ENCODE measurements around the gene LURAP1L.

Gene LURAP1L

DNA sequence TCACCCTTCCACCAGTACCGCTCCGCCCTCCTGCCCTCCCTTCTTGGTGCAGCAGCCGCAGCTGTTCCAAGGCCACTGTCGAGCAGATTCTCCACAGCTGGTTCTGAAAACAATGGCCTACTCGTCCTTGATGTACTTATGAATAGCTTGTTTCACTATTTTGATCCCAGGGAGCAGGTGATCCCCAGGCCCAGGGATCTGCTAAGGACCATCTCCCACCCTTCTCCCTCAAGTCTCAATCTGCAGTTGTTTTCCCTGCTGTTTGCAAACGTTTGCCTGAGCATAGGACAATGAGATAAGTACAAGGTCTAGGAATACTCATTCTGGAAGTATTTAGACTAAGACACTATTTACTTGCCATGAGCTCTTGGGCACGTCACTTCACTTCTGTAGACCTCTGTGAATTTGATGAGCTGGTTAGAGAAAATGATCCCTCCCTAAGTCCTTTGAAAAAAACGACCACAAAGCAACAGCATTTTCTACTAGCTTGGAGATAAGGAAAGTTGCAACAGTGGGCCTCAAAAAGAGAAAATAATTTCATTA lies 1.8 kb downstream of the LURAP1L start:
- DNase-seq (ENCODE audit: low read depth in 1 of 2, low spot score in 1 of 2), result no peak

DNA sequence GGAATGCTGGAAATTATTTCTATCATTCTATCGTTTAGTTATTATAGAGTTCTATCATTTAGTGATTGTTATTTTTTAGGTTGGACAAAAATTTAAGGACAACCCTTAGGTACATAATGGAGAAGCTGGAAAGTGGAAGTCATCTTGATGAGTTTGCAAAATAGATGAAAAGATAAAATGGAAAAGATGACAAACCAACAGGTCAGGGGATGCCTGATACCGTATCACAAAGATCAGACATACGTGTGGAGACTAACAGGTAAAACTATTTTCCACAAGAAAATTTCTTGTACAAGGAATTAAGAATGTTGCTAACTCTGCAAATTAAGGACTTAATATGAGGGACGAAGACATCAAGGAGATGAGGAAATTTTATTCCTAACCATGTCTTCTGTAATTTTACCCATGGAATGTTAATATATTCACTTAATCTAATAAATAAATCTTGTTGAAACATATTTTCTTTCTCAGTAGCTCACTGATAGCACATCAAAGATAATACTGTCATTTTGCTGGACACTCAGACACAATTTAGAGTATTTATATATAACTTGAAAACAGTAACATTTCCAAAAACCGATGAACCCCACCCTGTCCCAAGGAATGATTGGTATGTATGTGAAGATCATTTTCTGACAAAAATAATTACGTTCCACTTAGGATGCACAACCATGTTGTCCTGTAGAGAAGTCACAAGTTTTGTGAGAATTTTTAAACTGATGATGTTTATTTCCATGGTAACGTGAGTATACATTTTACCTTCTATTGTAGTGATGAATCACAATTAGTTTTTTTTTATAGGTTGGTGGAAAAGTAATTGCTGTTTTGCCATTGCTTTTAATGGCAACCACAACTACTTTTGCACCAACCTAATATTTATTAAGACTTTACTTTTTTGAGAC lies 2.6 kb downstream of the LURAP1L start:
- no peak for DNase-seq (ENCODE audit: low read depth in 1 of 2, low spot score in 1 of 2)

DNA sequence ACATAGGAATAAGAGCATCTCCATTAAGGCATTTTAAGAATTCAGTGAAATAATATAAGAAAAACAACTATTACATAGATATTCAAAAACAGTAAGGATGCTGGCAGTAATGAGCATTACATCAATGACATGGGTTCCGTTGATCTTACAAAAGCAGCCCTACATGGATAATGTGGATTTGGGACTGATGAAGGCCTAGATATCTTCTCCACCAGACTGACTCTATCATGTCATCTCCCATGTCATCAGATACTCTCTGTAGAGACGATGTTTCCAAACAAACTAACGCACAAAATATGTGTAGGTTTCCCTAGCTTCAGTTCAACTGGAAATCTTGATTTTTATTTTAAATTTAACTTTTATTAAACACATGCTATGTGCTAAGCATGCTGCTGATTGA lies 3.6 kb downstream of the LURAP1L start:
- no peak for DNase-seq (ENCODE audit: low read depth in 1 of 2, low spot score in 1 of 2)

DNA sequence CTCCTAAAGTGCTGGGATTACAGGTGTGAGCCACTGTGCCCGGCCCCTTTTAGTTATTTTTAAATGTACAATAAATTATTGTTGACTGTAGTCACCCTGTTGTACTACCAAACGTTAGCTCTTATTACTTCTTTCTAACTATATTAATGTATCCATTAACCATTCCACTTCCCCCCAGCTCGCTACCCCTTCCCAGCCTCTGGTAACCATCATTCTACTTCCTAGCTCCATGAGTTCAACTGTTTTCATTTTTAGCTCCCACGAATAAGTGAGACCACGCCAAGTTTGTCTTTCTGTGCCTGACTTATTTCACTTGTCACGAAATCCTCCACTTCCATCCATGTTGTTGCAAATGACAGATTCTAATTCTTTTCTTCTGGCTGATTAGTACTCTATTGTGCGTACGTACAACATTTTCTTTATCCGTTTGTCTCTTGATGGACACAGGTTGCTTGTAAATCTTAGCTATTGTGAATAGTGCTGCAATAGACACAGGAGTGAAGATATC lies 6.5 kb downstream of the LURAP1L start:
- DNase-seq (ENCODE audit: low read depth in 1 of 2, low spot score in 1 of 2), result no peak

DNA sequence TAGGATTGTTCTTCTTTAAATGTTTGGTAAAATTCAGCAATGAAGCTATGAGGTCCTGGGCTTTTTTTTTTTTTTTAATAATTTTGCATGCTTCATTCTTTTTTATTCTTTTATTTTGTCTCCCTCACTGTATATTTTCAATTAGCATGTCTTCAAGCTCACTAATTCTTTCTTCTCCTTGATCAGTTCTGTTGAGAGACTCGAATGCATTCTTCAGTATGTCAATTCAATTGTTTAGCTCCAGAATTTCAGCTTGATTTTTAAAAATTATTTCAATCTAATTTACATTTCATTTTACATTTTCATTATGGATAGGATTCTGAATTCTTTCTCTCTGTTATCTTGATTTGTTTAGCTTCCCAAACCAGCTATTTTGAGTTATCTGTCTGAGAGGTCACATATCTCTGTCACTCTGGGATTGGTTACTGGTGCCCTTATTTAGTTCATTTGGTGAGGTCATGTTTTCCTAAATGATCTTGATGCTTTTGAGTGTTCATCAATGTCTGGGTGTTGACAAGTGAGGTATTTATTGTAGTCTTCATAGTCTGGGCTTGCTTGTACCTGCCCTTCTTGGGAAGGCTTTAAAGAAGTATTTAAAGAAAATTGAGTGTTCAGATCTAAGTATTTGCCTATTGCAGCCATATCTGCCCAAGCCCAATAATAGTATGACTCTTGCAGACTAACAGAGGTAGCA lies 9.1 kb downstream of the LURAP1L start:
- DNase-seq (ENCODE audit: low read depth in 1 of 2, low spot score in 1 of 2), result no peak

DNA sequence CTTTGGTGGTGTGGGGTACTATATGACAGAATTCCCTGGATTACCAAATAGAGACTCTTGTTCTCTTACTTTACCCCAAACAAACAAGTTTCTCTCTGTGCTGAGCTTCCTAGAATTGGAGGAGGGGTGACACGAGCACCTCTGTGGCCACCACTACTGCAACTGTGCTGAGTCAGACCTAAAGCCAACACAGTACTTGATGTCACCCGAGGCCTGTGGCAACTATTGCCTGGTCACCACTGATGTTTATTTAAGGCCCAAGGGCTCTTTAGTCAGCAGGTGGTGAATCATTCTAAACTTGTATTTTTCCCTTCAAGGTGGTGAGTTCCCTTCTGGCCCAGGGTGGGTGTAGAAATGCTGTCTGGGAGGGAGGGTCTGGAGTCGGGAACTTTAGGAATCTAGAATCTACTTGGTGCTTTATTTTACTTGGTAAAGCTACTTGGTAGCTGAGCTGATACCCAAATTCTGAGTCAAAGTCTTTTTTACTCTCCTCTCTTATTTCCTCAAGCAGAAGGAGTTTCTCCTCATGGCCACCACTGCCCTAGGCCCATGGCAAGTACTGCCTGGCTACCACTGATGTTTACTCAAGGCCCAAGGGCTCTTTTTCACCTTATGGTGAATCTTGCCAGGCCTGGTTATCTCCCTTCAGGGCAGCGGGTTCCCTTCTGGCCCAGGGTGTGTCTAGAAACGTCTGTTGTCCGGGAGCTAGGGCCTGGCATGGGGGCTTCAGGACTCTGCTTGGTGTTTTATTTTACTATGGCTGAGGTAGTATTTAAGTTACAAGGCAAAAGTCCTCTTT lies 9.8 kb downstream of the LURAP1L start:
- no peak for DNase-seq (ENCODE audit: low read depth in 1 of 2, low spot score in 1 of 2)

DNA sequence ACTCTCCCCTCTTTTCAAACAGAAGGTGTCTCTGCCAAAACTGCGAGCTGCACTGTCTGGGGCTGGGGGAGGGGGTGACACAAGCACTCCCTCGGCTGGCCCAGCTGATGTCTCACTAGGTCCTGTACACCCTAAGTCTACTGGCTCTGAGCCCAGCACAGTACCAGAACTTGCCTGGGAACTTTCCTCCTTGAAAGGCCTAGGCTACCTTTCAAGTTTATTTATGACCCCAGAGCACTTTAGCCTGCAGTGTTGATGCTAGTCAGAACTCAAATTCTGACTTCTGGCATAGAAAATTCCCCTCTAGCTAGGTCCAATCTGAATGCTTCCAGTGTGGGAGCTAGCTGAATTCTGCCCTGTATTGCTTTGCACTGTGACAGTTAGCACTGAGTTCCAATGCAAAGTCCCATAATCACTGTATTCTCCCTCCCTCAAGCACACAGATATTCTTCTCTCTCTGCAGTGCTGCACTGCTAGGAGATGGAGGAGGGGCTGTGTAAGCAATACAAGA lies 10.5 kb downstream of the LURAP1L start:
- DNase-seq (ENCODE audit: low read depth in 1 of 2, low spot score in 1 of 2), result no peak

DNA sequence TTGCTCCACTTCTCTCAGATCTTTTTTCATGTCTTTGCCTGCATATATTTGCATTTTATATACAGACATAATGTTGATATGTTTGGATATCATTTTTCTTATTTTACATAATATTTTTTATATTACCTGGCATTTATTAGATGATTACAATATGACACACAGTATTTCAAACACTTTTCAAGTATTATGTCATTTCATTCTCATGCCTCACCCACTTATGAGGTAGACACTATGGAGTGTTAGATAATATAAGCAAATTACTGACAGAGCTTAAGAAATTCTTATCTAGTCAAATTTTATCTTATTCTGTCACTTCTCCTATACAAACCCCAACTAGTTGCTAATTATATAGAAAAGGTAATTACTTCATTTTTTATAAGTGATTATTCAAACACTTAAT lies 11.1 kb downstream of the LURAP1L start:
- no peak for DNase-seq (ENCODE audit: low read depth in 1 of 2, low spot score in 1 of 2)

DNA sequence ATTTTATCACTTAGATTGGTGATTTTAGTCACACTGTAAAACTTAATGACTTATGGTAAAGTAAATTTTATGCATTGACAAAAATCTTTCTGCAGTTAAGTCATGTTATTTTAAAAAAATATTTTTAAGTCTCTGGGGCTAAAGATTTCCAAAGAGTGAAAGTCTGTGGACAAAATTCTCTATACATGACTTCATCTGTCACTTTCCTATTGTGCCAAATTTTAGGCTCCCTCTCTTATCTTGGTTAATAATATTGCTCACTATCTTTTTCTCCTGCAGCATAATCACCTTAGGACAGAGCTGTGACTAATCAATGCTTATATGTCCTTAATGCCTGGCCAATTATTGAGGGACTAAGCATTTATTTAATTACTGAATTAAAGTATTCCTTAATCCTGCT lies 15.2 kb downstream of the LURAP1L start:
- no peak for DNase-seq (ENCODE audit: low read depth in 1 of 2, low spot score in 1 of 2)

DNA sequence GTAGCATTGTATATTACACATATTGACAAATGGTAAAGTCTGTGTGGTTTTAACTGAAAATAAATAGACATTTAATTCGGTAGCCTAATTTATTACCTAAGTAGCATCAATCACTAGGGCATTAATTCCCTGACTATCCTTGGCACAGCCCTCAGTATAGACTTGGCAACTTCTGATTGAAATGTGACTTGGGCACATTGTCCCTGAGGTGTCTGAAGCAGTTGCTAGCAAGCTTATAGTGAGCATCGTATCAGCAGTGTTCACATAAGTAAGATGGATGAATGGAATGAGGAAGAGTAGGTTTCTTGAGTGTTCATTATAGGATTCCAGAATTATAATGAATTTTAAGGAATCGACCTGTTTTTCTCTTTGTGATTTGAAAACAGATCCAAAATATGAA lies 16.1 kb downstream of the LURAP1L start:
- DNase-seq (ENCODE audit: low read depth in 1 of 2, low spot score in 1 of 2), result no peak

DNA sequence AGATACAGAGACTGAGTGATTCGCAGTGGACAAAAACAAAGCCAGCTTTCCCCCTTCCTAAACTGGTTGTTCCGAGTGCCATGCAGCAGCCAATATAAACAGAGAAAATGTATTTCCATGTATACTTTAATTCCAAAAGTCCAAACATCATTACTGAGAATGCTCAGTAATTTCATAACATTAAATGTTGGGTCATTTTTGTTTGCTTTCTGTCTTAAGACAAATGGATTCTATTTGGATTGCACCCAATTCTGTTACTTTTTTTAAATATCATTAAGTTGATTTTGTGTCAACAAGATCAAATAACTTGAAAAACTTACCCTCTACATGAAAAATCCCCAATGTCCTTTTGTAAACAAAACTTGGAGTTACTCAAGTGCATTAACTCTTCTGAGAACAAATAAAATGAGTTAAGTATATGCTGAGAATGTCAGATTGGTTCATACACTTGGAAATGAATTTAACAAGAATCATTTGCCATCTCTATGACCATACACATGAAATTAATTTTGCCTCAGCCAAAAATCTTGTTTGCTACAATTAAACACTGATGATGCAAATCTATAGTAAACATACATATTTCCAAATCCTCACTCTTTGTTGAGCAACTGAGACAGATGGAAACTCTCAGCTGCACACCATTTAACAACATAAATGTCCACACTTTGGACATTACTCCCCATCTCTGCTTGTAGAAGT lies 19.4 kb downstream of the LURAP1L start:
- no peak for DNase-seq (ENCODE audit: low read depth in 1 of 2, low spot score in 1 of 2)

DNA sequence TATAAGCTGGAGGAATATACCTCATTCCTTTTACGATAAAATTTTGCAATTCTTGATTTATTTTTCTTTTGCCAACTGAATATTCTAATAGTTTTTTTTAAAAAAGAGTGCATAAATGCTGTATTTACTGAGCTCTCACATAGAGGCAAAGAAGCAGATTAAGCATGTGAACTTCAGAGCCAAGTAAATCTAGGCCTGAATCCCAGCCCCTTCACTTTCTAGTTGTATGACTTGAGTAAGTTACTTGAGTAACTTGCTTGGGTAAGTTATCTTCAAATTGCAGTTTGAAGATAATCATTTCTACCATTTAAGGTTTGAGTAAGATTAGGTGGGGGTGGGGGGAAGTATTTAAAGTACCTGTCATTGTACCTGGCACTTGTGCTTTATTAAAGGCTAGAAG lies 21.8 kb downstream of the LURAP1L start:
- DNase-seq (ENCODE audit: low read depth in 1 of 2, low spot score in 1 of 2), result no peak

DNA sequence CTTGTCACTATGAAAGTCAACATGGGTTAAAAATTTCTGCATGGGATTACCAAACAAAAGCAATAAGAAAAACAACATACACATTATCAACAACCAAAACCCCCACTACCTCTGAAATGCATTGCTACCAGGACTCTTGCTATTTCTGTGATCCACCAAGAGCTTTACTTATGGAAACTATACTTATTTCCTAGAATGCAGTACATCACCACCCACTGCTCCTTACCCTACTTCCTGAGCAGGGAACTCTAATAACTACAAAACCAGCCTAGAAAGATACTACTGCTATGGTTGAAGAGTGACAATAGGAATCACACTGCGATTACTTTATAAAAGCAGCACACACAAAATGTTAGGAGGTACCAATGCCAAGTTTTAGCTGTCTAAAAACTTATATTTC lies 22.2 kb downstream of the LURAP1L start:
- no peak for DNase-seq (ENCODE audit: low read depth in 1 of 2, low spot score in 1 of 2)

DNA sequence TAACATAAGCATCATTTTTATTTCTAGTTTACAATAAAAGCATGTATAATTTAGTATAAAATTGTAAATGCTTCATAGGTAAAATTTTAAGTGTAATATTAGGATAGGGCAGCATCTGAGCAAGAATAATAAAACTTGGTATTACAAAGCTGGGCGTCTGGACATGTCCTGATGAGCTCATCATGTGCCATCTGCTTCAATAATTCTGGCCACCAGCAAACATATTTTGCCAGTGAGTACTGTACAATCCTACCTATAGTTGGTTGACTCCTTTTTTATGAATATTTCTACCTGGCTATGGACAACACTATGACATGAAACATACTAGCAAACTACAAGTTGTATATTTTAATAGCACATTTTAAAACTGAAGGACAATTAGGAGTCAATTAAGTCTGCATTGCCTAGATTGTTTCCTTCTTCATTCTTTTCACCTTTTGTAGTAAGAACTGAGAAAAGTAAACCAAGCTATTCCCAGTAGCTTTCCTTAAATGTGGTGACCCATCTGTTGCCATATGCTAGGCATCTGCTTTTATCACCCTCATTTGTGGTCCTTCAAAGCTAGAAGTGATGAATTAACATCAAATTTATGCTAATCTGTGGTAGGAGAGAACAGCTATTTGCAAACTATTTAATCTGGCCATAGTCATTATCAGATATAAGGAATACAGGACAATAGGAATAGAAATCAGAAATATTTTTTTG lies 23.4 kb downstream of the LURAP1L start:
- DNase-seq (ENCODE audit: low read depth in 1 of 2, low spot score in 1 of 2), result no peak

DNA sequence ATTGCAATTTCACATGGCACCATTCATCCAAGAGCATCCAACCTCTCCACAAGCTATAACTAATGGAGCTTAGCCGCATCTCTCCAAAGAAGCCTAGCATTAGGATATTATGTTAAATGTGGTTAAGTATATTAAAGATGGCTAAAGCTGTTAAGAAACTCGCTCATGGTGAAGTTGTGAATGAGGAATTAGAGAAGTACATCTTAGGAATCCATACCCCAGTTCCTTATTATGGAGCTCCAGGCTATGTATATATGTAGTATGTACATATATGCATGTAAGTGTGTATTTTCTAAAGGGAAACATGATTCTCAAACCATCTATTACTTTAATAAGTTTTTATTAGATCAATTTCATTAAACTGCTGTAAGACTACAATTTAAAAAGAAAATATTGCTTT lies 26.4 kb downstream of the LURAP1L start:
- no peak for DNase-seq (ENCODE audit: low read depth in 1 of 2, low spot score in 1 of 2)

DNA sequence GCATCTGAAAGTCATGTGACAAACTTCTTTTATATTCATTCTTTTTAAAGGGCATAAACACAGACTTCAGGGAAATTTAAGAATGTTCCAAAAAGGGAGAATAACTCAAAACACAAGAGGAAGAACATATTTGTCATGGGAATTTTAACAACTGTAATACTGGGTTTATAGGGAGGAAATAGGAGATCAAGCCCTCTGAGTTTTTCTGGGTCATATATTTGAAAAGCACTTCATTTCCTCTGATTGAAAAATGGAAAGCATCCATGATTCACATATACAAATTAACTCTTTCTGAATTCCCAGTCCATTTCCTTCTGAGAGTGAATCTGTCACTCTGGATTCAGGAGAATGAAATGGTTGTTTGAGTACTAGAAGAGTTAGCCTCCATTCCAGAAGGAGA lies 26.8 kb downstream of the LURAP1L start:
- no peak for DNase-seq (ENCODE audit: low read depth in 1 of 2, low spot score in 1 of 2)

DNA sequence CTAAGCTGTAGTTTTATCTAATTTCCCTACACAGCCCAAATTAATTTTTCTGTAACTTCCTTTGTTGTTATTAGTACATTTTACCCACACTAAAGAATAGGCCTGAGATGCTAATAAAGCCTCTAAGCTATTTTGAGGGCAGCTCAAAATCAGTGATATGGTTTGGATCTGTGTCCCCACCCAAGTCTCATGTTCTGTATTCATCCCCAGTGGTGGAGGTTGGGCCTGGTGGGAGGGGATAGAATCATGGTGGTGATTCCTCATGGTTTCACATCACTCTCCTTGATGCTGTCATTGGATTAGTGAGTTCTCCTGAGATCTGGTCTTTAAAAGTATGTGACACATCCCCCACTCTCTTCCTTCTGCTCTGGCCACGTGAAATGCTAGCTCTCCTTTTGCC lies 27.3 kb downstream of the LURAP1L start:
- DNase-seq (ENCODE audit: low read depth in 1 of 2, low spot score in 1 of 2), result no peak

DNA sequence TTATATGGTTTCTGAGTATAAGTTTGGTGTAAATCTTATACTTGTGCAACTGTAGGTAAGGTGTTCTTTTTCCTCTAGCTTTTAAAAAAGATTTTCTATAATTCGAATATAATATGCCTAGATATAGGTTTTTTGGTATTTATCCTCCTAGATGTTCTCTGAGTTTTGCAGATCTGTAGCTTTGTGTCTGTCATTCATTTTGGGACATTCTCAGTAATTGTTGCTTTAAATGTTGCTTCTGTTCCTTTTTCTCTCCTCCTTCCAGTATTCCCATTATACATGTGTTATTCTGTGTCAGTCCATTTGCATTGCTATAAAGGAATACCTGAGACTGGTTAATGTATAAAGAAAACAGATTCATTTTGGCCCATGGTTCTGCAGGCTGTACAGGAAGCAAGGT lies 33.7 kb downstream of the LURAP1L start:
- DNase-seq (ENCODE audit: low read depth in 1 of 2, low spot score in 1 of 2), result no peak

DNA sequence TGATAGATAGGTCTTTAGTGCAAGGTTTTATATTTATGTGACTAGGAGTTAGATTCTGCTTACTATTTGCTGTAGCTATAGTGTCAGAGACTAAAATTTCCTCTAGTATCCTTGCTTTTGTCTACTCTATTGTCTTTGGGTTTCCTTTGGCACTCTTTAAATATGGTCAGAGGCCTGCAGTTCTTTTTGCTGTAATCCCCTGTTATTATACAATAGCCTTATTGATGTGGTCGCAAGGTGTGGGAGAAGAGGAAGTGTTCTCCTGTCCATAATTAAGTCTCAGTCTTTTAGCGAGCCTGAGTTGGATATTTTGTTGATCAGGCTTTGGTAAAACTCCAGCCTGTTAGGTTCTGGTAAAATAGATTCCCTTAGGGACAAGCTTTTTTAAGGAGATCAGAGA lies 34.9 kb downstream of the LURAP1L start:
- no peak for DNase-seq (ENCODE audit: low read depth in 1 of 2, low spot score in 1 of 2)

DNA sequence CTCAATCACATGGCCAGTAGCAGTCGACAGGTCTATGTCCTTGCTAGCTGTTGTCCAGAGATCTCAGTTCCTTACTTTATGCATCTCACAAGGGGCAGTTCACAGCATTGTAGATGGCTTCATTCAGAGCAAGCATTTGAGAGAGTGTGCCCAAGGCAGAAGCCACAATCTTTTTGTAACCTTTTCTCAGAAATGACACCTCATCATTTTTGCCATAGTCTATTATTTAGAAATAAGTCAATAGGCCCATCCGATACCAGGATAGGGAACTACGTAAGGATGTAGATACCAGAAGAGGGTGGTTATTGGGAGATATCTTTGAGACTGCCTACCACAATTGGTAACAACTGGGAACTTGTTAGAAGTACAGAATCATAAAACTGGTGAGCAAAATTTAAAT lies 37.1 kb downstream of the LURAP1L start:
- DNase-seq (ENCODE audit: low read depth in 1 of 2, low spot score in 1 of 2), result no peak
